Esophagus (tissue), 2 donors: Measurements from ENCODE around the gene NAB2. TPM values are rescaled to one million over a fixed set of nuclear protein-coding genes. Genes with fewer than 3 reads are reported as not detected.

Experiments
- H3K27ac ChIP-seq, 2 donors: one replicate each; pipeline ENCODE4 v1.5.1; 2013; ENCODE audit warnings: low read depth in 2 of 2, mild to moderate bottlenecking in 2 of 2, inconsistent platforms in 1 of 2, low read length in 1 of 2, moderate library complexity in 1 of 2
- H3K27me3 ChIP-seq, 2 donors: one replicate each; pipeline ENCODE4 v1.6.1; 2013; ENCODE audit warnings: low read length in 2 of 2, control low read depth in 1 of 2, mild to moderate bottlenecking in 1 of 2; ENCODE audit not compliant: insufficient read depth in 2 of 2, control insufficient read depth in 1 of 2
- H3K36me3 ChIP-seq, 2 donors: one replicate each; pipeline ENCODE4 v1.6.1; 2013; ENCODE audit warnings: low read length in 1 of 2; ENCODE audit not compliant: control insufficient read depth in 2 of 2, insufficient read depth in 2 of 2
- H3K4me1 ChIP-seq, 2 donors: one replicate each; pipeline ENCODE4 v1.6.1; 2013; ENCODE audit warnings: low read length in 1 of 2; ENCODE audit not compliant: control insufficient read depth in 2 of 2, insufficient read depth in 2 of 2
- H3K4me3 ChIP-seq, 2 donors: one replicate each; pipeline ENCODE4 v1.5.1; 2013; ENCODE audit warnings: low read length in 2 of 2, mild to moderate bottlenecking in 2 of 2, low read depth in 1 of 2, moderate library complexity in 1 of 2
- H3K9me3 ChIP-seq, 2 donors: one replicate each; pipeline ENCODE4 v1.6.1; 2013; ENCODE audit warnings: mild to moderate bottlenecking in 2 of 2, low read depth in 1 of 2, low read length in 1 of 2, moderate library complexity in 1 of 2; ENCODE audit not compliant: control insufficient read depth in 2 of 2, insufficient read depth in 1 of 2
- WGBS, 2 donors: extraction: QIAGEN DNeasy Blood & Tissue Kit; methylation state at CpG; one replicate each; pipeline ENCODE4 v1.1.7; 2013; 5-methylcytosine and 5-hydroxymethylcytosine counted together
- polyA plus RNA-seq, 2 donors: library from polyadenylated mRNA; stranded (reverse); fragments of 200-250 nt; gene quantifications; one replicate each; pipeline ENCODE4 v1.2.3, GENCODE V29; 2013
- donor health status: healthy with polysubstance abuse.
- donor health status: Bipolar disorder and iron deficiency.

The NAB2 gene
- polyA plus RNA-seq, 2 donors: 11.6 to 19.3 TPM

- Histone ChIP-seq H3K4me3 (peak overlapping the region; percentile 81 to 91), H3K9me3 (no peaks in the 10 kb centered on the region), H3K27me3 (no peaks in the 10 kb centered on the region), H3K36me3 (peaks cover 20 to 25% of the 10 kb centered on the region in 2 donors), H3K4me1 (peaks cover 4 to 7% of the 10 kb centered on the region in 2 donors), H3K27ac (peak overlapping the region; percentile 12 to 100)
- WGBS, 2 donors: 37 to 45% methylated on average over 7 of the region's 7 CpGs
These were observed 20.5 kb downstream of the NAB2 start for GRCh38 chr12:57109207-57110103.

- Histone ChIP-seq H3K27me3 (no peaks in the 10 kb centered on the region), H3K4me3 (peak overlapping the region; percentile 81 to 91), H3K4me1 (peaks cover 4 to 7% of the 10 kb centered on the region in 2 donors), H3K9me3 (no peaks in the 10 kb centered on the region), H3K27ac (peak overlapping the region; percentile 100), H3K36me3 (peaks cover 14 to 19% of the 10 kb centered on the region in 2 donors)
- WGBS, 2 donors: 2 to 3% methylated on average over 28 of the region's 28 CpGs
These were observed 21.5 kb downstream of the NAB2 start for GRCh38 chr12:57110104-57111030.

DNA sequence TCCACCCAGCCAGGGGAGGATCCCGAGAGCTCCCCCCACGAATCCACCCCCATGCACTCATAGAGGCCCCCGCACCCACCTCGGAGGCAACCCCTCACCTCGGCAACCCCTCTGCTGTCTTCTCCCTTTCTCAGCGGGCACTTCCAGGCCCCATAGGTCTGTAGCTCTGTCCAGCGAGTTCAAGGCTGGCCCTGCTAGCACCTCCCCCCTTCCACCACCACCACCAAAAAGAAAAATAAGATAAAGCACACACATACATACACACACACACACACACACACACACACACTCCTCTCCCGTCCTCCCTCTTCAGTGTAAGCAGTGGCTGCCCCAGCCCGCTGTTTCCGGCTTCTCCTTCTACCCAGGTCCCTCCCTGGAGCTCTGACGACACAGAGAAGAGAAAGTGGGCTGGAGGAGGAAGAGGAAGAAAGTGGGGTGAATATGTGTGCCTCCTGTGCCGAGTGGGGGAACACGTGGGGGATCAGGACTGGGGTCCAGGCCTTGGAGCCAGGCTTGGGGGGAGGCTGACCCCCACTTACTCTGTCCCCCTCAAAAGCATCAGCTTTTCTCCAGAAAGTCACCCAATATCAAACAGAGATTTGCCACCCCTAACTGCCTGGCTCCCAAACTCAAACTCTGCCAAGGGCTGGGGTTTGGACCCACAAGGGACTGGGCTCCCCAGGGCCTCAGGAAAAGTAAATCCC lies 22.3 kb downstream of the NAB2 start, which contains the start of gene STAT6:
STAT6 (minus strand) TSS at position 332 of the 704 bp plus-strand sequence. CDS start 3,084 bp downstream, outside the sequence.
- WGBS, 2 donors: 0 to 1% methylated on average over 12 to 13 of the region's 13 CpGs

GRCh38 chr12:57112492-57113294 lies 23.8 kb downstream of the NAB2 start:
- no peaks in the 10 kb centered on the region for H3K36me3 ChIP-seq
- H3K9me3 ChIP-seq: no peaks in the 10 kb centered on the region
- peak overlapping the region; percentile 81 to 91 for H3K4me3 ChIP-seq
- H3K27me3 ChIP-seq: no peaks in the 10 kb centered on the region
- peak overlapping the region; percentile 100 for H3K27ac ChIP-seq
- WGBS, 2 donors: 60 to 63% methylated on average over 9 of the region's 9 CpGs
- H3K4me1 ChIP-seq: peaks cover 0 to 4% of the 10 kb centered on the region in 2 donors

More for the DNA sequence above, 22.3 kb downstream of the NAB2 start, which contains the start of gene STAT6:
- Histone ChIP-seq H3K36me3 (peaks cover 6 to 13% of the 10 kb centered on the region in 2 donors), H3K4me3 (peak within 1 kb of the TSS; percentile 81 to 91), H3K27me3 (no peaks in the 10 kb centered on the region), H3K4me1 (peaks cover 2 to 7% of the 10 kb centered on the region in 2 donors), H3K9me3 (no peaks in the 10 kb centered on the region), H3K27ac (peak within 1 kb of the TSS; percentile 100)

DNA sequence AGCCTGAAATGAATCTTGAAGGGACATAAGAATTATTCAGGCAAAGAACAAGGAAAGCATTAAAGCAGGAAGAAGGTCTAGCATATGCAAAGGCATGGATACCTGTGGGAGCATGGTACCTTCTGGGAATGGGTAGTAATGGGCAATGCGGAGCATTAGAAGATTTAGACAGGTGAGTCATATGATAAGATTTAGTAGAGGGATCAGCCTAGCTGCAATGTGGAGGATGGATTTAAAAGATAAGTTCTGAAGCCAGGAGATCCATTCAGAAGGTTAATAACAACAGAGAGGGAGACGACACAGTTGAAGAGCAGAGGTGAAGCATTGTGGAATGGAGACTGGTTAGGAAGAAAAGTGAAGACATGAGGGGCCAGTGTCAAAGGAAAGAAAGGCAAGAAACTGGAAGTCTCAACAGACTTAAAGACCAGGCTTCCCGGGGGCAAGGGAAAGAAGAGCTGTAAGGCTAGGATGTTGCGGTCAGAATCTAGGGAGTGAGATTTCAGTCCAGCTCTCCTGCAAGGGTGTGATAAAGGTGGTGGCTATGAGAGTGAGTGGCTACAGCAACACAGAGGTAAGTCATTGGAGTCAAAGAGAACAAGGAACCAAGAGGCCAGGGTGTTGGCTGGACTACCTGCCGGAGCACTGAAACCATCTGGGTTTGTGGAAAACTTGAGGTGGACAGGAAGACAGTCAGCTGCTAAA lies 27.8 kb downstream of the NAB2 start:
- Histone ChIP-seq H3K27me3 (no peaks in the 10 kb centered on the region), H3K4me1 (peaks cover 0 to 6% of the 10 kb centered on the region in 2 donors), H3K36me3 (no peaks in the 10 kb centered on the region), H3K4me3 (no peak overlapping the region), H3K27ac (no peak overlapping the region), H3K9me3 (no peaks in the 10 kb centered on the region)
- WGBS, 2 donors: 74 to 81% methylated on average over 5 of the region's 5 CpGs

DNA sequence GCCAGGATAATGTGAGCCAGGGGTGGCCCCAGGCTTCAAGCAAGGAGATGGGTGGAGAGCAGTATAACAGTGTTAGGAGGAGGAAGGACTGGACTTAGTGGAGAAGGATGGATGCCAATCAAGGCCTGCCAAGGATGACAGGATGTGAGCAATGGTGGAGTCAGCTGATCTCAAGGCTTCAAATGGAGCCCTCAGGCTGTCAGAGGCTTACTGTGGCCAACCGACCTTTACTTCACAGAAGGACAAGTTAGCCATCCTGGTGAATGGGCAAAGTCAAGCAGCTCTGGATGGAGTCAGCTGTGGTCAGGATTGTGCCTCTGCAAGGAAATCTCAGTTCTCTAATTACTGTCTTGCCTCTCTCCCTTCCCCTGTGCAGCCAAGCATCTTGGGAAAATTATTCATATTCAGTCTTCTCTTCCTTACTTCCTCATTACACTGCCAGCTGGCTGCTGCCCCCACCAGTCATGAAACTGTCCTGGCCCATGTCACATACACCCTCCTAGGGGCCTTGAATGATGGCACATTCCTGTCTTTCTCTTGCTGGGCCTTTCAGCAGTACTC lies 29.9 kb downstream of the NAB2 start:
- WGBS, 2 donors: 73 to 76% methylated on average over 1 of the region's 1 CpG
- H3K27ac ChIP-seq: no peak overlapping the region
- no peaks in the 10 kb centered on the region for H3K36me3 ChIP-seq
- H3K4me3 ChIP-seq: no peak overlapping the region
- peaks cover 0 to 6% of the 10 kb centered on the region in 2 donors for H3K4me1 ChIP-seq
- H3K9me3 ChIP-seq: no peaks in the 10 kb centered on the region
- H3K27me3 ChIP-seq: no peaks in the 10 kb centered on the region

- WGBS, 2 donors: 91% methylated on average over 5 of the region's 5 CpGs
- peaks cover 0 to 6% of the 10 kb centered on the region in 2 donors for H3K4me1 ChIP-seq
- no peak overlapping the region for H3K27ac ChIP-seq
- H3K4me3 ChIP-seq: no peak overlapping the region
- H3K9me3 ChIP-seq: no peaks in the 10 kb centered on the region
- H3K27me3 ChIP-seq: no peaks in the 10 kb centered on the region
- H3K36me3 ChIP-seq: no peaks in the 10 kb centered on the region
These were observed 30.6 kb downstream of the NAB2 start for GRCh38 chr12:57119294-57120085.
